Keratinocyte (primary cell): ENCODE data around the gene CMC1. TPM values are rescaled to one million over a fixed set of nuclear protein-coding genes. Genes with fewer than 3 reads are reported as not detected.

Source experiments
- DNase-seq: peaks from one replicate; pipeline ENCODE4 v3.0.0-alpha.2; 2011; ENCODE audit warnings: low read depth, missing footprints, low spot score
- FAIRE-seq: peaks from 2 replicates; lab custom pipeline; 2011; peaks lifted over from hg19 to GRCh38; lab: Jason Lieb, UNC
- H2AFZ ChIP-seq: 2 replicates; pipeline ENCODE4 v1.6.0; 2012; ENCODE audit warnings: low read length, control low read depth, inconsistent platforms; ENCODE audit not compliant: control insufficient read depth
- H3K27ac ChIP-seq: 2 replicates; pipeline ENCODE4 v1.5.1; 2011; ENCODE audit warnings: low read length; ENCODE audit not compliant: control insufficient read depth, insufficient read depth
- H3K27me3 ChIP-seq: 3 replicates; pipeline ENCODE4 v1.6.0; 2011; ENCODE audit warnings: low read length; ENCODE audit not compliant: control insufficient read depth, insufficient read depth; ENCODE audit errors: extremely low read depth
- H3K36me3 ChIP-seq, 2 experiments: 2 replicates in 1 of 2; 3 replicates in 1 of 2; pipeline ENCODE4 v1.5.1; 2011; ENCODE audit warnings: low read length in 2 of 2, mild to moderate bottlenecking in 1 of 2; ENCODE audit not compliant: control insufficient read depth in 2 of 2, insufficient read depth in 2 of 2; ENCODE audit errors: extremely low read depth in 1 of 2
- H3K4me1 ChIP-seq: 3 replicates; pipeline ENCODE4 v1.5.1; 2011; ENCODE audit warnings: low read length; ENCODE audit not compliant: control insufficient read depth, insufficient read depth; ENCODE audit errors: extremely low read depth
- H3K4me2 ChIP-seq: 3 replicates; pipeline ENCODE4 v1.6.0; 2011; ENCODE audit warnings: low read depth, low read length; ENCODE audit not compliant: control insufficient read depth, insufficient read depth; ENCODE audit errors: extremely low read depth
- H3K4me3 ChIP-seq, 3 experiments: fragments of 200-600 bp in 1 of 3; sonication (generic) in 1 of 3; 2 replicates in 2 of 3; 3 replicates in 1 of 3; pipeline ENCODE4 v1.5.1; 2011 to 2016; ENCODE audit warnings: low read length in 3 of 3, mild to moderate bottlenecking in 3 of 3, control low read depth in 2 of 3, inconsistent platforms in 1 of 3, low read depth in 1 of 3, mixed read lengths in 1 of 3, mixed run types in 1 of 3, moderate library complexity in 1 of 3; ENCODE audit not compliant: control insufficient read depth in 2 of 3, insufficient read depth in 2 of 3; ENCODE audit errors: extremely low read depth in 1 of 3
- H3K79me2 ChIP-seq: 2 replicates; pipeline ENCODE4 v1.6.0; 2012; ENCODE audit warnings: low read length; ENCODE audit not compliant: control insufficient read depth, insufficient read depth
- H3K9ac ChIP-seq: 3 replicates; pipeline ENCODE4 v1.6.0; 2011; ENCODE audit warnings: low read length; ENCODE audit not compliant: control insufficient read depth, insufficient read depth; ENCODE audit errors: extremely low read depth
- H3K9me1 ChIP-seq: 3 replicates; pipeline ENCODE4 v1.6.0; 2011; ENCODE audit warnings: low read length; ENCODE audit not compliant: control insufficient read depth, insufficient read depth; ENCODE audit errors: extremely low read depth
- H3K9me3 ChIP-seq: 2 replicates; pipeline ENCODE4 v1.5.1; 2012; ENCODE audit warnings: low read depth, low read length; ENCODE audit not compliant: control insufficient read depth
- H4K20me1 ChIP-seq: 3 replicates; pipeline ENCODE4 v1.6.0; 2011; ENCODE audit warnings: low read length; ENCODE audit not compliant: control insufficient read depth, insufficient read depth; ENCODE audit errors: extremely low read depth
- EZH2 ChIP-seq: IDR thresholded peaks from one replicate; pipeline ENCODE4 v1.6.1; 2012; ENCODE audit warnings: inconsistent platforms, mild to moderate bottlenecking, low read length, moderate library complexity
- dilution Hi-C: fragments of 300-500 bp; cut with MboI; formaldehyde crosslinking; loops from one replicate; pipeline ENCODE4 v1.7.0; 2020; ENCODE audit warnings: low sequenced_read_pairs; ENCODE audit not compliant: extremely low pct_ligation_motif_present
- polyA plus RNA-seq, 5 experiments: library from polyadenylated mRNA; depleted of rRNA in 3 of 5; stranded (reverse) in 3 of 5; stranded (forward) in 1 of 5; unstranded in 1 of 5; fragments of >200 nt; gene quantifications; 1 replicate in 1 of 5; 2 replicates in 3 of 5; 3 replicates in 1 of 5; pipeline versions ENCODE4 v1.2.1 to v1.2.3, GENCODE V29; 2011 to 2012; ENCODE audit warnings: missing spikeins in 2 of 5, low read depth in 1 of 5, low replicate concordance in 1 of 5
- TF ChIP-seq, protein P1 (sequence below), 3 experiments: IDR thresholded peaks in 1 of 3; conservative IDR thresholded peaks in 1 of 3; optimal IDR thresholded peaks in 1 of 3; 2 replicates in 2 of 3; 3 replicates in 1 of 3; pipeline versions ENCODE3 to v1.5.1; 2011; ENCODE audit warnings: low read length in 3 of 3, mild to moderate bottlenecking in 3 of 3, moderate library complexity in 2 of 3, control low read depth in 1 of 3, inconsistent platforms in 1 of 3; ENCODE audit not compliant: insufficient read depth in 2 of 3; ENCODE audit errors: extremely low read depth in 1 of 3

The CMC1 gene
- polyA plus RNA-seq, 1 donor (not counting 4 experiments of a cell fraction or from before 2014, with no cell fraction given) = 23.9 TPM

- Histone ChIP-seq H3K27ac (no peak overlapping the region), H3K4me3 (no peak overlapping the region), H3K27me3 (no peaks in the 10 kb centered on the region), H3K9ac (no peak overlapping the region), H3K4me1 (no peaks in the 10 kb centered on the region), H3K4me2 (no peak overlapping the region), H3K36me3 (no peaks in the 10 kb centered on the region), H4K20me1 (no peaks in the 10 kb centered on the region), H3K79me2 (no peaks in the 10 kb centered on the region), H3K9me3 (no peaks in the 10 kb centered on the region), H2AFZ (no peak overlapping the region), H3K9me1 (no peaks in the 10 kb centered on the region)
- DNase-seq = no peak
- TF ChIP-seq, protein P1, sequence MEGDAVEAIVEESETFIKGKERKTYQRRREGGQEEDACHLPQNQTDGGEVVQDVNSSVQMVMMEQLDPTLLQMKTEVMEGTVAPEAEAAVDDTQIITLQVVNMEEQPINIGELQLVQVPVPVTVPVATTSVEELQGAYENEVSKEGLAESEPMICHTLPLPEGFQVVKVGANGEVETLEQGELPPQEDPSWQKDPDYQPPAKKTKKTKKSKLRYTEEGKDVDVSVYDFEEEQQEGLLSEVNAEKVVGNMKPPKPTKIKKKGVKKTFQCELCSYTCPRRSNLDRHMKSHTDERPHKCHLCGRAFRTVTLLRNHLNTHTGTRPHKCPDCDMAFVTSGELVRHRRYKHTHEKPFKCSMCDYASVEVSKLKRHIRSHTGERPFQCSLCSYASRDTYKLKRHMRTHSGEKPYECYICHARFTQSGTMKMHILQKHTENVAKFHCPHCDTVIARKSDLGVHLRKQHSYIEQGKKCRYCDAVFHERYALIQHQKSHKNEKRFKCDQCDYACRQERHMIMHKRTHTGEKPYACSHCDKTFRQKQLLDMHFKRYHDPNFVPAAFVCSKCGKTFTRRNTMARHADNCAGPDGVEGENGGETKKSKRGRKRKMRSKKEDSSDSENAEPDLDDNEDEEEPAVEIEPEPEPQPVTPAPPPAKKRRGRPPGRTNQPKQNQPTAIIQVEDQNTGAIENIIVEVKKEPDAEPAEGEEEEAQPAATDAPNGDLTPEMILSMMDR (optimal IDR thresholded peaks at IDR 0.05 in 1 of 3, IDR thresholded peaks at IDR 0.05 in 1 of 3, conservative IDR thresholded peaks at IDR 0.05 in 1 of 3; ENCODE audit: extremely low read depth in 1 of 3, insufficient read depth in 2 of 3, low read length in 3 of 3) = no peak
- no peak for TF ChIP-seq EZH2
- dilution Hi-C loops = no loop called here
- FAIRE-seq = no peak
Observed at GRCh38 chr3:28315711-28316110, 74.3 kb downstream of the CMC1 start.

- Histone ChIP-seq H3K9me1 (no peaks in the 10 kb centered on the region), H3K36me3 (no peaks in the 10 kb centered on the region), H4K20me1 (no peaks in the 10 kb centered on the region), H3K4me3 (no peak overlapping the region), H3K27ac (no peak overlapping the region), H3K4me2 (no peak overlapping the region), H3K79me2 (no peaks in the 10 kb centered on the region), H3K9ac (no peak overlapping the region), H3K4me1 (no peaks in the 10 kb centered on the region), H3K9me3 (no peaks in the 10 kb centered on the region), H3K27me3 (no peaks in the 10 kb centered on the region), H2AFZ (no peak overlapping the region)
- FAIRE-seq (no peak), DNase-seq (no peak)
- TF ChIP-seq EZH2 = no peak
- dilution Hi-C loops = no loop called here
Observed at GRCh38 chr3:28316226-28316625, 74.8 kb downstream of the CMC1 start.

GRCh38 chr3:28317438-28318022 is 76.1 kb downstream of the CMC1 start:
- H3K9me1 ChIP-seq = no peaks in the 10 kb centered on the region
- dilution Hi-C loops = no loop called here
- FAIRE-seq = no peak

More at GRCh38 chr3:28317438-28318022, 76.1 kb downstream of the CMC1 start:
- no peaks in the 10 kb centered on the region for H3K4me1 ChIP-seq
- H3K27ac ChIP-seq = no peak overlapping the region
- H2AFZ ChIP-seq = no peak overlapping the region
- H3K79me2 ChIP-seq = no peaks in the 10 kb centered on the region
- no peak overlapping the region for H3K4me3 ChIP-seq
- no peaks in the 10 kb centered on the region for H4K20me1 ChIP-seq
- peaks cover 0 to 3% of the 10 kb centered on the region in 2 experiments for H3K36me3 ChIP-seq
- no peaks in the 10 kb centered on the region for H3K27me3 ChIP-seq
- DNase-seq = no peak
- no peak overlapping the region for H3K4me2 ChIP-seq
- H3K9ac ChIP-seq = no peak overlapping the region
- no peaks in the 10 kb centered on the region for H3K9me3 ChIP-seq
- TF ChIP-seq, protein P1 (optimal IDR thresholded peaks at IDR 0.05 in 1 of 3, IDR thresholded peaks at IDR 0.05 in 1 of 3, conservative IDR thresholded peaks at IDR 0.05 in 1 of 3; ENCODE audit: extremely low read depth in 1 of 3, insufficient read depth in 2 of 3, low read length in 3 of 3) = peak; percentile 48 to 62 (median 51)
- no peak for TF ChIP-seq EZH2
